Measurements from ENCODE around the gene OSBPL6. TPM values are rescaled to one million over a fixed set of nuclear protein-coding genes. Genes with fewer than 3 reads are reported as not detected.

OSBPL6 gene
- total RNA-seq, 1 experiment from 2014 or later: 2.1 TPM

DNA sequence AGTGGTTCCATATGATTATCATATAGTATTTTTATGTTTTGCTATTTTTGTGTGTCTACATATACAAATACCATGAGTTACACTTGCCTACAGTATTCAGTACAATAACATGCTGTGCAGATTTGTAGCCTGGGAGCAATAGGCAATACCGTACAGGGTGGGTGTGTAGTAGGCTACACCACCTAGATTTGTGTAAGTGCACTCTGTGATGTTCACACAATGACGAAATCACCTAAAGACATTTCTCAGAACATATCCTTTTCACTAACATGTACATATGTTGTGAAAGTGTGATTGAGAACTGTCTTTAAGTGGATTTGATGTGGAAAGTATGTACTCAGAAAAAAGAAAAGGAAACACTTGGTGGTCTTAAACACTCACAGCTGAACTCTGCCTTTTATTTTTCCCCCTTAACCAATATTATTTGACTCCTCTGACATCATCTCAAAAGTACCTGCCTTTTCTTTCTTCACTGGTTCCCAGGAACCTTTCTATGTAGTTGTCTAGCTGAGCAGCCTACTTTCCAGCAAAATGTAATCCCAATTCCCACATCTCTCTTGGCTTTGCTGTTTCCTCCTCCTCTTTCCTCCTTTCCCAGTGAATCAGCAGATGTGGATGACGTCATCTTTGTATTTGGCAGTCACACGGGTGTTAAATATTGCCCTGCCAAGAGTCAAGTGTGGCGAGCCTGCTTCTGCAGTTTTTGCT, 47.7 kb downstream of the OSBPL6 start:
- Histone ChIP-seq H3K9me3 (ENCODE audit: control insufficient read depth, insufficient read depth, low read depth, low read length) (no peaks in the 10 kb centered on the region), H3K4me3 (ENCODE audit: low read depth in 2 of 2, low read length in 2 of 2) (no peak overlapping the region), H3K36me3 (ENCODE audit: control insufficient read depth, insufficient read depth, low read length) (no peaks in the 10 kb centered on the region), H3K27me3 (ENCODE audit: control insufficient read depth, insufficient read depth, low read length) (no peaks in the 10 kb centered on the region), H3K4me1 (ENCODE audit: control insufficient read depth, insufficient read depth, low read length) (no peaks in the 10 kb centered on the region), H3K27ac (ENCODE audit: low read length) (no peak overlapping the region)
- ATAC-seq (no peak), DNase-seq (ENCODE audit: low read depth, low spot score) (peak; percentile 15)
- BruUV-seq (replicated peaks): no TSS peak
- no peak for TF ChIP-seq POLR2AphosphoS5 (IDR thresholded peaks at IDR 0.05; ENCODE audit: low read depth, low read length)
- TF ChIP-seq, protein P1, sequence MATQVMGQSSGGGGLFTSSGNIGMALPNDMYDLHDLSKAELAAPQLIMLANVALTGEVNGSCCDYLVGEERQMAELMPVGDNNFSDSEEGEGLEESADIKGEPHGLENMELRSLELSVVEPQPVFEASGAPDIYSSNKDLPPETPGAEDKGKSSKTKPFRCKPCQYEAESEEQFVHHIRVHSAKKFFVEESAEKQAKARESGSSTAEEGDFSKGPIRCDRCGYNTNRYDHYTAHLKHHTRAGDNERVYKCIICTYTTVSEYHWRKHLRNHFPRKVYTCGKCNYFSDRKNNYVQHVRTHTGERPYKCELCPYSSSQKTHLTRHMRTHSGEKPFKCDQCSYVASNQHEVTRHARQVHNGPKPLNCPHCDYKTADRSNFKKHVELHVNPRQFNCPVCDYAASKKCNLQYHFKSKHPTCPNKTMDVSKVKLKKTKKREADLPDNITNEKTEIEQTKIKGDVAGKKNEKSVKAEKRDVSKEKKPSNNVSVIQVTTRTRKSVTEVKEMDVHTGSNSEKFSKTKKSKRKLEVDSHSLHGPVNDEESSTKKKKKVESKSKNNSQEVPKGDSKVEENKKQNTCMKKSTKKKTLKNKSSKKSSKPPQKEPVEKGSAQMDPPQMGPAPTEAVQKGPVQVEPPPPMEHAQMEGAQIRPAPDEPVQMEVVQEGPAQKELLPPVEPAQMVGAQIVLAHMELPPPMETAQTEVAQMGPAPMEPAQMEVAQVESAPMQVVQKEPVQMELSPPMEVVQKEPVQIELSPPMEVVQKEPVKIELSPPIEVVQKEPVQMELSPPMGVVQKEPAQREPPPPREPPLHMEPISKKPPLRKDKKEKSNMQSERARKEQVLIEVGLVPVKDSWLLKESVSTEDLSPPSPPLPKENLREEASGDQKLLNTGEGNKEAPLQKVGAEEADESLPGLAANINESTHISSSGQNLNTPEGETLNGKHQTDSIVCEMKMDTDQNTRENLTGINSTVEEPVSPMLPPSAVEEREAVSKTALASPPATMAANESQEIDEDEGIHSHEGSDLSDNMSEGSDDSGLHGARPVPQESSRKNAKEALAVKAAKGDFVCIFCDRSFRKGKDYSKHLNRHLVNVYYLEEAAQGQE (IDR thresholded peaks at IDR 0.05; ENCODE audit: insufficient read depth in 1 of 2, low read depth in 2 of 2, low read length in 1 of 2): no peak
- TF ChIP-seq, protein P2, sequence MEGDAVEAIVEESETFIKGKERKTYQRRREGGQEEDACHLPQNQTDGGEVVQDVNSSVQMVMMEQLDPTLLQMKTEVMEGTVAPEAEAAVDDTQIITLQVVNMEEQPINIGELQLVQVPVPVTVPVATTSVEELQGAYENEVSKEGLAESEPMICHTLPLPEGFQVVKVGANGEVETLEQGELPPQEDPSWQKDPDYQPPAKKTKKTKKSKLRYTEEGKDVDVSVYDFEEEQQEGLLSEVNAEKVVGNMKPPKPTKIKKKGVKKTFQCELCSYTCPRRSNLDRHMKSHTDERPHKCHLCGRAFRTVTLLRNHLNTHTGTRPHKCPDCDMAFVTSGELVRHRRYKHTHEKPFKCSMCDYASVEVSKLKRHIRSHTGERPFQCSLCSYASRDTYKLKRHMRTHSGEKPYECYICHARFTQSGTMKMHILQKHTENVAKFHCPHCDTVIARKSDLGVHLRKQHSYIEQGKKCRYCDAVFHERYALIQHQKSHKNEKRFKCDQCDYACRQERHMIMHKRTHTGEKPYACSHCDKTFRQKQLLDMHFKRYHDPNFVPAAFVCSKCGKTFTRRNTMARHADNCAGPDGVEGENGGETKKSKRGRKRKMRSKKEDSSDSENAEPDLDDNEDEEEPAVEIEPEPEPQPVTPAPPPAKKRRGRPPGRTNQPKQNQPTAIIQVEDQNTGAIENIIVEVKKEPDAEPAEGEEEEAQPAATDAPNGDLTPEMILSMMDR (IDR thresholded peaks at IDR 0.05): no peak
- TF ChIP-seq SIN3A (IDR thresholded peaks at IDR 0.05; ENCODE audit: borderline replicate concordance, insufficient read depth, low read depth, low read length): no peak
- no peak for TF ChIP-seq TCF7L2 (IDR thresholded peaks at IDR 0.05; ENCODE audit: low read depth, low read length)
- in situ Hi-C loops (cut with HindIII; ENCODE audit: low pct_unique_long_range_greater_than_20kb, low sequenced_read_pairs): no loop called here
- ChIA-PET POLR2A (no interaction called here), CTCF (no interaction called here)
- intact Hi-C loops (cut with micrococcal nuclease; ENCODE audit: unreplicated experiment): no loop called here

DNA sequence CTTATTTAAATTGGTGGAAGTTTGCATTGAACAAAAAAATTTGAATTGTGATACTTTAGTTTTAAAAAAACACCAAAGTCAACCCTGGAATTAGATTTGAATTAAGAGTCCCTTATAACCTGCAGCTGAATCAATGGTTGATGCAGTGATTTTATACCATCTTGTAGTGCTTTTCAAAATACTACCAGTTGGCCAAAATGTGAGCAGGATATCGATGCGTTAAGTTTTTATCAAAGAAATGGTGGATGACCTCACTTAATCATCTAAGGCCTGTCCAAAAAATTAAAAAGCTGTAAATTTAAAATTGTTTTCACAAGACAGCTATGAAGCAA, 48.2 kb downstream of the OSBPL6 start:
- Histone ChIP-seq H3K4me1 (ENCODE audit: control insufficient read depth, insufficient read depth, low read length) (no peaks in the 10 kb centered on the region), H3K4me3 (ENCODE audit: low read depth in 2 of 2, low read length in 2 of 2) (no peak overlapping the region), H3K27ac (ENCODE audit: low read length) (no peak overlapping the region), H3K36me3 (ENCODE audit: control insufficient read depth, insufficient read depth, low read length) (no peaks in the 10 kb centered on the region), H3K9me3 (ENCODE audit: control insufficient read depth, insufficient read depth, low read depth, low read length) (no peaks in the 10 kb centered on the region), H3K27me3 (ENCODE audit: control insufficient read depth, insufficient read depth, low read length) (no peaks in the 10 kb centered on the region)
- ATAC-seq (no peak), DNase-seq (ENCODE audit: low read depth, low spot score) (no peak)
- no TSS peak for BruUV-seq (replicated peaks)
- intact Hi-C loops (cut with micrococcal nuclease; ENCODE audit: unreplicated experiment) (no loop called here), in situ Hi-C loops (cut with HindIII; ENCODE audit: low pct_unique_long_range_greater_than_20kb, low sequenced_read_pairs) (no loop called here)
- POLR2A ChIA-PET: no interaction called here
- TF ChIP-seq, protein P2 (IDR thresholded peaks at IDR 0.05): no peak
- TF ChIP-seq, protein P1 (IDR thresholded peaks at IDR 0.05; ENCODE audit: insufficient read depth in 1 of 2, low read depth in 2 of 2, low read length in 1 of 2): no peak
- TF ChIP-seq POLR2AphosphoS5 (IDR thresholded peaks at IDR 0.05; ENCODE audit: low read depth, low read length) (no peak), SIN3A (IDR thresholded peaks at IDR 0.05; ENCODE audit: borderline replicate concordance, insufficient read depth, low read depth, low read length) (no peak), TCF7L2 (IDR thresholded peaks at IDR 0.05; ENCODE audit: low read depth, low read length) (no peak)
- CTCF ChIA-PET: no interaction called here

Data from Panc1 (cell line).